GM12872 (cell line): ENCODE results near the gene SLC6A19.

ENCODE experiments used
- TF ChIP-seq, protein P1 (sequence below): IDR thresholded peaks from 3 replicates; pipeline ENCODE4 v1.5.1; 2011; ENCODE audit warnings: low read depth, mild to moderate bottlenecking, low read length, moderate library complexity; ENCODE audit not compliant: insufficient read depth

Gene SLC6A19

GRCh38 chr5:1194378-1194777 is 7.0 kb upstream of the SLC6A19 start:
- TF ChIP-seq, protein P1, sequence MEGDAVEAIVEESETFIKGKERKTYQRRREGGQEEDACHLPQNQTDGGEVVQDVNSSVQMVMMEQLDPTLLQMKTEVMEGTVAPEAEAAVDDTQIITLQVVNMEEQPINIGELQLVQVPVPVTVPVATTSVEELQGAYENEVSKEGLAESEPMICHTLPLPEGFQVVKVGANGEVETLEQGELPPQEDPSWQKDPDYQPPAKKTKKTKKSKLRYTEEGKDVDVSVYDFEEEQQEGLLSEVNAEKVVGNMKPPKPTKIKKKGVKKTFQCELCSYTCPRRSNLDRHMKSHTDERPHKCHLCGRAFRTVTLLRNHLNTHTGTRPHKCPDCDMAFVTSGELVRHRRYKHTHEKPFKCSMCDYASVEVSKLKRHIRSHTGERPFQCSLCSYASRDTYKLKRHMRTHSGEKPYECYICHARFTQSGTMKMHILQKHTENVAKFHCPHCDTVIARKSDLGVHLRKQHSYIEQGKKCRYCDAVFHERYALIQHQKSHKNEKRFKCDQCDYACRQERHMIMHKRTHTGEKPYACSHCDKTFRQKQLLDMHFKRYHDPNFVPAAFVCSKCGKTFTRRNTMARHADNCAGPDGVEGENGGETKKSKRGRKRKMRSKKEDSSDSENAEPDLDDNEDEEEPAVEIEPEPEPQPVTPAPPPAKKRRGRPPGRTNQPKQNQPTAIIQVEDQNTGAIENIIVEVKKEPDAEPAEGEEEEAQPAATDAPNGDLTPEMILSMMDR, result no peak

- TF ChIP-seq, protein P1, result no peak
These were observed 6.0 kb upstream of the SLC6A19 start for GRCh38 chr5:1195439-1195838.

GRCh38 chr5:1195916-1196315 is 5.5 kb upstream of the SLC6A19 start:
- TF ChIP-seq, protein P1, result no peak

DNA sequence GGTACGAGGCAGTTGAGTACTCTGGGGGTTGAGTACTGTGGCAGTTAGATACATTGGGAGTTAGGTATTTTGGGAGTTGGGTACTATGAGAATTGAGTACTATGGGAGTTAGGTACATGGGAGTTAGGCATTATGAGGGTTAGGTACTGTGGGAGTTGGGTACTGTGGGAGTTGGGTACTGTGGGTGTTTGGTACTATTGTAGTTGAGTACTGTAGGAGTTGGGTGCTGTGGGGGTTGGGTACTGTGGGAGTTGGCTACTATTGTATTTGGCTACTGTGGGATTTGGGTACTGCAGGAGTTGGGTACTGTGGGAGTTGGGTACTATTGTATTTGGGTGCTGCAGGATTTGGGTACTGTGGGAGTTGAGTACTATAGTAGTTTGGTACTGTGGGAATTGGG is 4.8 kb upstream of the SLC6A19 start:
- TF ChIP-seq, protein P1, result no peak

GRCh38 chr5:1197876-1198666 is 3.3 kb upstream of the SLC6A19 start:
- TF ChIP-seq, protein P1, result no peak

GRCh38 chr5:1199340-1199648 is 2.1 kb upstream of the SLC6A19 start:
- TF ChIP-seq, protein P1, result no peak

DNA sequence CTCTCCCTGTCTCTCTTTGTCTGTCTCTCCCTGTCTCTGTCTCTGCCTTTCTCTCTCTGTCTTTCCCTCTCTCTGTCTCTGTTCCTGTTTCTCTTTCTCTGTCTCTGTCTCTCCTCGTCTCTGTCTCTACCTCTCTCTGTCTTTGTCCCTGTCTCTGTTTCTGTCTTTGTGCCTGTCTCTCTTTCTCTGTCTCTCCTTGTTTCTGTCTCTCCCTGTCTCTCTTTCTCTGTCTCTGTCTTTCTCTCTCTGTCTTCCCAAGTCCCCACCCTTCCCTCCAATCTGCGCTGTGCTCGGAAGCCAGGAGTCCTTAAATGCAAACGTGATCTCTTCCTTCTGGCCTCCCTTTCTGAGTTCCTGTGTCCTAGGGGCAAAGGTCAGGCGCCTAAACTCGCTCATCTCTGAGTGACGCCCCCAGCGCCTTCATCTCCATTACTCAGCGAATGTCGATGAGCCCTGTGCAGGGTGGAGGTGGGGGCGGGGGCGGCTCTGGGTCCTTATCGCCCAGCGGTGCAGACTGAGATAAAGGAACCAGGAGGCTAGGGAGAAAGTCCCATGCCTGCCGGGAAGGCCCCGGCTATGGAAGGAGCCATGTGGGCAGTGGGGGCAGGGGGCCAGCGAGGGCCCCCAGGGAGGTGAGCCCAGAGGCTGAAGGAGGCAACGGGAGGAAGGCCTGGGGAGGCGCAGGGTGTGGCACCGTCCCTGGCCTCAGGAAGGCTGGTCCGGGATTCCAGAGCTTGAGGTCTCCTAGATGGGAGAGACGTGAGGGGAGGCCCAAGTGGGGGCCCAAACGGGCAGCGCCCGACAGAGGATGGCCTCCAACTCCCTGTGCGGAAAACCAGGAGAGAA is 1.5 kb upstream of the SLC6A19 start:
- TF ChIP-seq, protein P1, result no peak
